ENCODE results near the gene KDM4C. TPM values are rescaled to one million over a fixed set of nuclear protein-coding genes. Genes with fewer than 3 reads are reported as not detected.

Gene KDM4C
- total RNA-seq, 1 donor from 2014 or later = 14.7 TPM

DNA sequence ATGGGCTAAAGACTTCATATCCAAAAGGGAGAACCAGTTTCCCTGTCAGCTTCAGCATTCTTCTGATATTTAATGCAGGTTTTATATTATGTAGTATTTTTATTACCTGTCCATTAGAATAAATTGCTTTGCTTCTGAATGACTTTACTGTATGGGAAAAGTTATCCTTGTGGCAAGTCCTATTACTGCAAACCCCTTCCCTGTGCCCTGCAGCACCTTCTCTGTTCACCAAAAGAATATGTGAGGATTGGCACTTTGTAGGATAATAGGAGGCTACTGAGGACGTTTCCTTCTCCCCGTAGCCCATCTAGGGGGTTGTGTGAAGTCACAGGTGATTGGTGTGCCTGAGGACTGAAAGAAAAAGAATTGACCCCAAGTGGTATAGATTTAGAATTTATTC, 296.1 kb downstream of the KDM4C start:
- Histone ChIP-seq H3K27me3 (ENCODE audit: control insufficient read depth, insufficient read depth, low read length) (no peaks in the 10 kb centered on the region), H3K36me3 (ENCODE audit: control insufficient read depth, insufficient read depth, low read length) (no peaks in the 10 kb centered on the region), H3K4me3 (ENCODE audit: low read depth, low read length) (no peak overlapping the region)
- TF ChIP-seq, protein P1, sequence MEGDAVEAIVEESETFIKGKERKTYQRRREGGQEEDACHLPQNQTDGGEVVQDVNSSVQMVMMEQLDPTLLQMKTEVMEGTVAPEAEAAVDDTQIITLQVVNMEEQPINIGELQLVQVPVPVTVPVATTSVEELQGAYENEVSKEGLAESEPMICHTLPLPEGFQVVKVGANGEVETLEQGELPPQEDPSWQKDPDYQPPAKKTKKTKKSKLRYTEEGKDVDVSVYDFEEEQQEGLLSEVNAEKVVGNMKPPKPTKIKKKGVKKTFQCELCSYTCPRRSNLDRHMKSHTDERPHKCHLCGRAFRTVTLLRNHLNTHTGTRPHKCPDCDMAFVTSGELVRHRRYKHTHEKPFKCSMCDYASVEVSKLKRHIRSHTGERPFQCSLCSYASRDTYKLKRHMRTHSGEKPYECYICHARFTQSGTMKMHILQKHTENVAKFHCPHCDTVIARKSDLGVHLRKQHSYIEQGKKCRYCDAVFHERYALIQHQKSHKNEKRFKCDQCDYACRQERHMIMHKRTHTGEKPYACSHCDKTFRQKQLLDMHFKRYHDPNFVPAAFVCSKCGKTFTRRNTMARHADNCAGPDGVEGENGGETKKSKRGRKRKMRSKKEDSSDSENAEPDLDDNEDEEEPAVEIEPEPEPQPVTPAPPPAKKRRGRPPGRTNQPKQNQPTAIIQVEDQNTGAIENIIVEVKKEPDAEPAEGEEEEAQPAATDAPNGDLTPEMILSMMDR (IDR thresholded peaks at IDR 0.05; ENCODE audit: insufficient read depth, low read length, poor library complexity, severe bottlenecking) = no peak
- no peak for DNase-seq (ENCODE audit: low read depth)

DNA sequence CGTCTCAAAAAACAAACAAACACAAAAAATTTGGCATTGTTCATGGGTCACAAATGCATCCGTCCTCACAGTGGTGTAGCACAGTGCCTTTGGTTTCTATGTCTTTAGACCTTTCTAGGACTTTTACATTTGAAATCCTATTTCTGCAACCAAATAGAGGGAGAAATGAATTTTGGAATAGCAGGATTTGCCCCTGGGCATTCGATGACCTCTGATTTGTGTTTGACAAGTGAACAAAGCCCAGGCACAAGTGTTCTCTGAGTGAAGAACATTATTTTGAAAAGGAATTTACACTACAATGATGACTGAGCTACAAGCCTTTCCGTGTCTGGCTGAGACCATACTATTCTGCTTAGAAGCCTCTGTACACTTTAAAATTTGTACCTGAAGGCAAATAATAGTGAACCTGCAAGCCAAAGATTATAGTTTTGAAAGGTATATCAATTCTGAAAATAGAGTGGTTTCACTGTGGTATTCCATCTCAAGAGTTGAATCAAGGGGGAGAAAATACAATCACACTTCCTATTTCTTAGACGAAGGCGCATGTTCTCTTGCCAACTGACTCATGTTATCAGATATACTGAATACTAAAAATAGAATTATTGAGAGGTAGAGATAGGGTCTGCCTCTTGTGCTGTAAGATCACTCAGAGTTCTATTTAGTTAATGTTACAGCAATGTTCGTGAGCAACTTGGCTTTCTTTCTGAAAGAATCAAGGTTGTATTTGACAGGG, 297.6 kb downstream of the KDM4C start:
- Histone ChIP-seq H3K36me3 (ENCODE audit: control insufficient read depth, insufficient read depth, low read length) (no peaks in the 10 kb centered on the region), H3K4me3 (ENCODE audit: low read depth, low read length) (no peak overlapping the region), H3K27me3 (ENCODE audit: control insufficient read depth, insufficient read depth, low read length) (no peaks in the 10 kb centered on the region)
- no peak for DNase-seq (ENCODE audit: low read depth)
- TF ChIP-seq, protein P1 (IDR thresholded peaks at IDR 0.05; ENCODE audit: insufficient read depth, low read length, poor library complexity, severe bottlenecking) = no peak

DNA sequence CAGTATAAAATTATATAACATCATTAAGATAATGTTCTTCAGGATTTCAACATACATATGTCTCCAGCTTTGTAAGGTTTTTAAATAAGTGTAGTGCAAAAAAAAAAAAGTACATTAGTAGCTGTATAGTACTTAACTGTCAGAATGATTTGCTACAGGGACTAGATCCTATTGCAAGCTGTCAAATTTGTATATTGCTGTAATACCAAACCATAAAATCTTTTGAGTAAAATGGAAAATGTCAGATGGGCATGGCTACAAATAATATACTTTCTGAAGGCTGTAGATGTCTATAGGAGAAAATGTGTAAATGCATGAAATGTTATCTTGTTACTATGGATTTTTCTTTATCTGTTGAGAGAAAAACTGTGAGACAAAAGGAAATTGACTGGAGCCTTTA, 298.5 kb downstream of the KDM4C start:
- no peak for DNase-seq (ENCODE audit: low read depth)
- TF ChIP-seq, protein P1 (IDR thresholded peaks at IDR 0.05; ENCODE audit: insufficient read depth, low read length, poor library complexity, severe bottlenecking) = no peak
- Histone ChIP-seq H3K27me3 (ENCODE audit: control insufficient read depth, insufficient read depth, low read length) (no peaks in the 10 kb centered on the region), H3K4me3 (ENCODE audit: low read depth, low read length) (no peak overlapping the region), H3K36me3 (ENCODE audit: control insufficient read depth, insufficient read depth, low read length) (no peaks in the 10 kb centered on the region)

DNA sequence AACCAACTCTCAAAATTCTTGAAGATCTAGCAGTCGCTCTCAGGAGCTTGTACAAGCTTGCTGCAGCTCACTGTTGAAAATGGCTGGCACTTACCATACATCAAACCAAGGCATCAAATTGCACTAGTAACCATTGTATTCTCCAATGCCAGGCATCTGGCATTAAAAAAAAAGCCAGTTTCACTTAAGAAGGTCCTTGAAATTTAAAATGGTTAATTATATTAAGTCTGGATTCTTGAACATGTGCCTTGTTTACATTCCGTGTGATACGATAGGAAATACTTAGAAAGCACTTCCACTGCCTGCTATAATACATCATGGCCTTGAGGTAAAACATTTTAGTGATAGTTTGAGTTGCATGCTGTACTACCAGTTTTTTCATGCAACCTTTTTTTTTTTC, 300.7 kb downstream of the KDM4C start:
- no peaks in the 10 kb centered on the region for H3K36me3 ChIP-seq (ENCODE audit: control insufficient read depth, insufficient read depth, low read length)
- H3K4me3 ChIP-seq (ENCODE audit: low read depth, low read length) = no peak overlapping the region
- DNase-seq (ENCODE audit: low read depth) = no peak
- TF ChIP-seq, protein P1 (IDR thresholded peaks at IDR 0.05; ENCODE audit: insufficient read depth, low read length, poor library complexity, severe bottlenecking) = no peak
- no peaks in the 10 kb centered on the region for H3K27me3 ChIP-seq (ENCODE audit: control insufficient read depth, insufficient read depth, low read length)

DNA sequence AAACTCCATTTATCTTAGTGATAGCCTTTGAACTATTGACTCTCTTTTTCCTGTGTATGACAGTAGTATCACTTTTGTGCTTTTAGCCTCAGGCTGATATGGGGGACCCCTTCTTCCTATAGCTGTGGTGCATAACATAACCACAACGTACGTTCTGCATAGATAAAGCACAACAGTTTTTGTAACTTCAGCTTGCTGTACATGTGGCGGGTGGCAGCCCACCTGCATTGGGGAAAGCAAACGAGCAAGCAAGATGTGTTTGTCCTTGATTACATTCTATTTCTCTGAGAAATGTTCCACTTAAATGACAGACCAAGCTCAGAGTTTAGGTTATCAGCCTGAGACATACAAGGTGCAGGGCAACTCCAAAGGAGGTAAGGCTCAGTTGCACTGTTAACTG, 309.4 kb downstream of the KDM4C start:
- no peak overlapping the region for H3K4me3 ChIP-seq (ENCODE audit: low read depth, low read length)
- TF ChIP-seq, protein P1 (IDR thresholded peaks at IDR 0.05; ENCODE audit: insufficient read depth, low read length, poor library complexity, severe bottlenecking) = no peak
- no peak for DNase-seq (ENCODE audit: low read depth)
- no peaks in the 10 kb centered on the region for H3K36me3 ChIP-seq (ENCODE audit: control insufficient read depth, insufficient read depth, low read length)
- no peaks in the 10 kb centered on the region for H3K27me3 ChIP-seq (ENCODE audit: control insufficient read depth, insufficient read depth, low read length)

DNA sequence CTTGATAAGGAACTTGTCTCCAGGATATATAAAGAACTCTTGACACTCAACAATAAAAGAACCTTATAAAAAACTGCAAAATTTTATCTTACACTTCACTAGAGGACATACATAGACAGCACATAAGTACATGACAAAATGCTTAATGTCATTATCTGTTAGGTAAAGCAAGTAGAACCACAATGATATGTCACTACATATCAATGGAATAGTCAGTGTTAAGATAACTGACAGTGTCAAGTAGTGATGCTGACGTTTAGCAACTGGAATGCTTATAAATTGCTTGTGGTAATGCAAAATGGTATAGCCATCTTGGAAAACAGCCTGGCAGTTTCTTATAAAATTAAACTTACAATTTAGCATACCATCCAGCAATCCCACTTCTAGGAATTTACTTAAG, 314.1 kb downstream of the KDM4C start:
- Histone ChIP-seq H3K4me3 (ENCODE audit: low read depth, low read length) (no peak overlapping the region), H3K27me3 (ENCODE audit: control insufficient read depth, insufficient read depth, low read length) (no peaks in the 10 kb centered on the region), H3K36me3 (ENCODE audit: control insufficient read depth, insufficient read depth, low read length) (no peaks in the 10 kb centered on the region)
- TF ChIP-seq, protein P1 (IDR thresholded peaks at IDR 0.05; ENCODE audit: insufficient read depth, low read length, poor library complexity, severe bottlenecking) = no peak
- no peak for DNase-seq (ENCODE audit: low read depth)

Data from kidney epithelial cell (primary cell).